HepG2 (cell line): Measurements from ENCODE around the gene CRYZ. TPM values are rescaled to one million over a fixed set of nuclear protein-coding genes. Genes with fewer than 3 reads are reported as not detected.

Experiments used
- ATAC-seq: fragments of 200-7000 bp; cut with Tn5 transposase; 3 replicates; pipeline ENCODE4 v1.9.1; 2020; ENCODE audit warnings: mild to moderate bottlenecking, moderate library complexity
- BruUV-seq: library from RNA; stranded (reverse); fragments of 400-500 nt; replicated peaks from 2 replicates; lab custom pipeline; 2021; lab: Mats Ljungman, UMichigan
- CTCF ChIA-PET: fragments of 300-600 bp; formaldehyde crosslinking; extraction: SDS; loops from one replicate; lab custom pipeline; 2021; ENCODE audit warnings: low total read pairs, inconsistent platforms, low intra/inter-chr PET ratio; lab: Yijun Ruan, JAX
- POLR2A ChIA-PET: fragments of 350-600 bp; sonication (Branson Sonifier 250); formaldehyde crosslinking; loops from one replicate; lab custom pipeline; 2020; ENCODE audit warnings: antibody characterized with exemption, inconsistent platforms; lab: Yijun Ruan, JAX
- DNase-seq: peaks from one replicate; pipeline ENCODE4 v3.0.0-alpha.2; 2015; ENCODE audit warnings: low spot score
- FAIRE-seq: peaks from 3 replicates; lab custom pipeline; 2011; peaks lifted over from hg19 to GRCh38; lab: Jason Lieb, UNC
- H2AFZ ChIP-seq: one replicate; pipeline ENCODE4 v1.6.1; 2011; ENCODE audit warnings: low read length, inconsistent platforms
- H3K27ac ChIP-seq: fragments of 300-600 bp; 3 replicates; pipeline ENCODE4 v1.8.0; 2011; ENCODE audit warnings: mixed run types, mild to moderate bottlenecking, mixed read lengths, low read length, inconsistent platforms; ENCODE audit not compliant: insufficient read depth; ENCODE audit errors: extremely low read length
- H3K27me3 ChIP-seq, 2 experiments: fragments of 200-600 bp in 1 of 2; 2 replicates in 1 of 2; 3 replicates in 1 of 2; pipeline versions ENCODE4 v1.6.0 to v1.8.0; 2011; ENCODE audit warnings: low read length in 2 of 2, mild to moderate bottlenecking in 2 of 2, moderate library complexity in 2 of 2, inconsistent platforms in 1 of 2; ENCODE audit not compliant: insufficient read depth in 2 of 2, control insufficient read depth in 1 of 2
- H3K36me3 ChIP-seq, 2 experiments: fragments of 200-600 bp in 1 of 2; replicated peaks in 1 of 2; 2 replicates in 1 of 2; 3 replicates in 1 of 2; pipeline versions ENCODE4 v1.5.1 to v1.8.0; 2011; ENCODE audit warnings: low read length in 2 of 2, inconsistent platforms in 1 of 2; ENCODE audit not compliant: insufficient read depth in 2 of 2, control insufficient read depth in 1 of 2
- H3K4me1 ChIP-seq: 2 replicates; pipeline ENCODE4 v1.5.1; 2012; ENCODE audit warnings: low read length, inconsistent platforms; ENCODE audit not compliant: insufficient read depth
- H3K4me2 ChIP-seq: 2 replicates; pipeline ENCODE4 v1.6.0; 2011; ENCODE audit warnings: low read depth, low read length, inconsistent platforms
- H3K4me3 ChIP-seq, 3 experiments: fragments of 200-600 bp in 1 of 3; sonication (generic), shearing (Covaris generic) in 1 of 3; replicated peaks in 1 of 3; 2 replicates each; pipeline ENCODE4 v1.5.1; 2011 to 2016; ENCODE audit warnings: low read length in 3 of 3, inconsistent platforms in 2 of 3, low read depth in 2 of 3, mild to moderate bottlenecking in 2 of 3, control low read depth in 1 of 3, mixed read lengths in 1 of 3; ENCODE audit not compliant: insufficient read depth in 1 of 3
- H3K79me2 ChIP-seq: one replicate; pipeline ENCODE4 v1.6.1; 2011; ENCODE audit warnings: low read length, inconsistent platforms; ENCODE audit not compliant: insufficient read depth
- H3K9ac ChIP-seq: 2 replicates; pipeline ENCODE4 v1.6.0; 2011; ENCODE audit warnings: mild to moderate bottlenecking, low read depth, low read length, inconsistent platforms; ENCODE audit not compliant: insufficient read depth
- H3K9me3 ChIP-seq: 2 replicates; pipeline ENCODE4 v1.5.1; 2012; ENCODE audit warnings: mild to moderate bottlenecking, low read length
- H4K20me1 ChIP-seq: 2 replicates; pipeline ENCODE4 v1.6.0; 2011; ENCODE audit warnings: inconsistent platforms, mild to moderate bottlenecking, low read length, moderate library complexity; ENCODE audit not compliant: insufficient read depth
- ATF6 ChIP-seq: sonication (generic); formaldehyde crosslinking; conservative IDR thresholded peaks from 2 replicates; pipeline ENCODE4 v1.4.0; 2020; ENCODE audit warnings: missing genetic modification reagents
- ATM ChIP-seq: fragments of 450-650 bp; IDR thresholded peaks from 2 replicates; pipeline ENCODE4 v1.7.1; 2017; ENCODE audit warnings: mild to moderate bottlenecking, borderline replicate concordance
- DNMT3B ChIP-seq: conservative IDR thresholded peaks from 2 replicates; pipeline ENCODE4 v1.6.1; 2016; ENCODE audit warnings: missing biosample characterization, control low read depth
- ELF3 ChIP-seq: IDR thresholded peaks from 2 replicates; pipeline ENCODE4 v1.6.1; 2016; ENCODE audit warnings: missing genetic modification reagents, missing compliant biosample characterization
- FOXO1 ChIP-seq: sonication (generic); formaldehyde crosslinking; IDR thresholded peaks from 2 replicates; pipeline ENCODE4 v1.4.0; 2020; ENCODE audit warnings: missing genetic modification reagents
- ISX ChIP-seq: sonication (generic); formaldehyde crosslinking; conservative IDR thresholded peaks from 2 replicates; pipeline ENCODE4 v1.5.0; 2020; ENCODE audit warnings: missing genetic modification reagents
- JUN ChIP-seq: sonication (generic); formaldehyde crosslinking; IDR thresholded peaks from 2 replicates; pipeline ENCODE4 v1.4.0; 2020; ENCODE audit warnings: mild to moderate bottlenecking, missing genetic modification reagents
- KDM6A ChIP-seq: IDR thresholded peaks from 2 replicates; pipeline ENCODE4 v1.6.1; 2016; ENCODE audit warnings: low read depth
- KLF12 ChIP-seq: sonication (generic); formaldehyde crosslinking; IDR thresholded peaks from 2 replicates; pipeline ENCODE4 v1.4.0; 2020; ENCODE audit warnings: missing genetic modification reagents, borderline replicate concordance
- MBD4 ChIP-seq: IDR thresholded peaks from 2 replicates; pipeline ENCODE4 v1.6.1; 2012; ENCODE audit warnings: low read length, inconsistent platforms, borderline replicate concordance
- NFATC3 ChIP-seq: sonication (generic); formaldehyde crosslinking; IDR thresholded peaks from 2 replicates; pipeline ENCODE4 v1.5.1; 2020; ENCODE audit warnings: mild to moderate bottlenecking, missing genetic modification reagents
- NPAS2 ChIP-seq: sonication (generic); formaldehyde crosslinking; IDR thresholded peaks from 2 replicates; pipeline ENCODE4 v1.8.0; 2022; ENCODE audit warnings: mild to moderate bottlenecking, missing genetic modification reagents, borderline replicate concordance
- NR2C2 ChIP-seq: sonication (generic); formaldehyde crosslinking; IDR thresholded peaks from 2 replicates; pipeline ENCODE4 v1.4.0; 2020; ENCODE audit warnings: missing genetic modification reagents, mild to moderate bottlenecking, moderate library complexity, borderline replicate concordance
- TARDBP ChIP-seq: sonication (generic); formaldehyde crosslinking; IDR thresholded peaks from 2 replicates; pipeline ENCODE4 v1.8.0; 2022; ENCODE audit warnings: mild to moderate bottlenecking, missing genetic modification reagents
- TBP ChIP-seq: sonication (generic); formaldehyde crosslinking; IDR thresholded peaks from 2 replicates; pipeline ENCODE4 v1.5.0; 2020; ENCODE audit warnings: missing genetic modification reagents
- ZBTB37 ChIP-seq: sonication (generic); formaldehyde crosslinking; IDR thresholded peaks from 2 replicates; pipeline ENCODE4 v1.4.0; 2020; ENCODE audit warnings: mild to moderate bottlenecking, missing genetic modification reagents
- ZNF33A ChIP-seq: sonication (generic); formaldehyde crosslinking; IDR thresholded peaks from 2 replicates; pipeline ENCODE4 v1.5.1; 2020; ENCODE audit warnings: missing genetic modification reagents, mild to moderate bottlenecking, moderate library complexity, borderline replicate concordance
- ZNF44 ChIP-seq: sonication (generic); formaldehyde crosslinking; IDR thresholded peaks from 2 replicates; pipeline ENCODE4 v1.5.1; 2020; ENCODE audit warnings: mild to moderate bottlenecking, missing genetic modification reagents
- ZNF800 ChIP-seq: sonication (generic); formaldehyde crosslinking; IDR thresholded peaks from 2 replicates; pipeline ENCODE4 v1.4.0; 2020; ENCODE audit warnings: missing genetic modification reagents
- ZNF83 ChIP-seq: sonication (generic); formaldehyde crosslinking; IDR thresholded peaks from 2 replicates; pipeline ENCODE4 v1.4.0; 2020; ENCODE audit warnings: missing genetic modification reagents, mild to moderate bottlenecking, borderline replicate concordance
- WGBS: methylation state at CpG from one replicate; pipeline ENCODE4 v1.1.6; 2017; ENCODE audit warnings: low lambda C conversion rate; 5-methylcytosine and 5-hydroxymethylcytosine counted together
- in situ Hi-C: cut with HindIII; loops from 2 replicates; pipeline ENCODE4 v1.10.0; 2017; ENCODE audit warnings: low pct_unique_long_range_greater_than_20kb; ENCODE audit not compliant: extremely low pct_ligation_motif_present
- intact Hi-C: fragments of 100-400 bp; cut with micrococcal nuclease; formaldehyde crosslinking; loops from one replicate; pipeline ENCODE4 v1.10.0; 2022; ENCODE audit not compliant: unreplicated experiment
- polyA plus RNA-seq, 8 experiments: library from polyadenylated mRNA; depleted of rRNA in 3 of 8; stranded (reverse) in 7 of 8; unstranded in 1 of 8; fragments of >200 nt; fragmentation: Illumina TruSeq in 4 of 8; extraction: Trizol in 4 of 8; gene quantifications; 2 replicates each; pipeline versions ENCODE4 v1.2.1 to v1.2.3, GENCODE V29; 2011 to 2016; ENCODE audit warnings: low read depth in 4 of 8, missing spikeins in 1 of 8, mixed read lengths in 1 of 8; ENCODE audit not compliant: insufficient read depth in 1 of 8
- total RNA-seq, 5 experiments: library from RNA; depleted of rRNA; stranded (reverse); fragments of >200 nt; fragmentation: Illumina TruSeq; extraction: Trizol; gene quantifications; 2 replicates each; pipeline ENCODE4 v1.2.3, GENCODE V29; 2016; ENCODE audit warnings: low read depth in 1 of 5

Gene CRYZ
- total and polyA plus RNA-seq, 2 of the 13 experiments (the other 11 are each of a cell fraction or from before 2014, with no cell fraction given): 115 to 211 TPM

- H3K27me3 ChIP-seq: no peaks in the 10 kb centered on the region; a peak in 1 of 5 replicates
- ChIA-PET POLR2A (no interaction called here), CTCF (no interaction called here)
- no peak for FAIRE-seq
- TF ChIP-seq NFATC3 (CRISPR knock-in tag): no peak
- no peak for TF ChIP-seq FOXO1
- no peak for TF ChIP-seq KLF12 (CRISPR knock-in tag)
- TF ChIP-seq ZBTB37: no peak
- no peak for TF ChIP-seq ZNF83
- TF ChIP-seq JUN (CRISPR knock-in tag): no peak
- TF ChIP-seq ZNF33A (CRISPR knock-in tag): no peak
- TF ChIP-seq ATM: no peak
- TF ChIP-seq TBP (CRISPR knock-in tag): no peak
- TF ChIP-seq ELF3 (CRISPR knock-in tag): no peak
- TF ChIP-seq ISX: no peak
- no peak for TF ChIP-seq ATF6 (CRISPR knock-in tag)
- no peak for TF ChIP-seq ZNF800
- no peak for TF ChIP-seq NR2C2 (CRISPR knock-in tag)
- TF ChIP-seq TARDBP (CRISPR knock-in tag): no peak
- no peak for TF ChIP-seq DNMT3B (CRISPR knock-in tag)
- no peak for TF ChIP-seq ZNF44 (CRISPR knock-in tag)
- TF ChIP-seq MBD4: no peak
- no peak for TF ChIP-seq KDM6A (CRISPR knock-in tag)
- no peak for TF ChIP-seq NPAS2 (CRISPR knock-in tag)
- 88% methylated on average over 3 of the region's 3 CpGs for WGBS
- no peak for ATAC-seq
- H4K20me1 ChIP-seq: no peaks in the 10 kb centered on the region; the same call in 1 of the 2 replicates
- H3K36me3 ChIP-seq: peaks cover 9 to 33% of the 10 kb centered on the region in 2 experiments
- in situ Hi-C loops (no loop called here), intact Hi-C loops (no loop called here)
- H3K27ac ChIP-seq: no peak overlapping the region
- BruUV-seq: no TSS peak
- no peak for DNase-seq
- peaks cover 38% of the 10 kb centered on the region for H3K4me1 ChIP-seq
- peaks cover 48% of the 10 kb centered on the region for H3K79me2 ChIP-seq
- peaks cover 19% of the 10 kb centered on the region for H3K9me3 ChIP-seq
- H3K4me3 ChIP-seq: no peak overlapping the region
- 0 out of 2 replicates have a peak overlapping the region, but pooled peaks have one; percentile 15 for H3K4me2 ChIP-seq
- H3K9ac ChIP-seq: no peak overlapping the region
- H2AFZ ChIP-seq: no peak overlapping the region
Measured at GRCh38 chr1:74728736-74729135, 4.1 kb downstream of the CRYZ start.
